ENCODE data around the gene ATP11B.

GRCh38 chr3:182829761-182830405 is 36.6 kb downstream of the ATP11B start:
- TF ChIP-seq EZH2 (IDR thresholded peaks at IDR 0.05; ENCODE audit: borderline replicate concordance, low read length) (no peak), CTCF (conservative IDR thresholded peaks at IDR 0.05 in 1 of 2, IDR thresholded peaks at IDR 0.05 in 1 of 2; ENCODE audit: extremely low read depth in 1 of 2, insufficient read depth in 1 of 2, low read depth in 1 of 2, low read length in 2 of 2) (no peak)

All from mammary epithelial cell (primary cell).